NCI-H526 treated with DMSO at 0.1 percent for 48 hours (cell line): Measurements from ENCODE around the gene TRMO.
"Not testable (repeated sequence)": the region's sequence is repeated elsewhere in the genome, so short reads cannot be mapped to it uniquely, and the experiment has no call there.

ENCODE experiments used
- DNase-seq: peaks from one replicate; lab custom pipeline; 2025; lab: John Stamatoyannopoulos, UW

TRMO gene, protein sequence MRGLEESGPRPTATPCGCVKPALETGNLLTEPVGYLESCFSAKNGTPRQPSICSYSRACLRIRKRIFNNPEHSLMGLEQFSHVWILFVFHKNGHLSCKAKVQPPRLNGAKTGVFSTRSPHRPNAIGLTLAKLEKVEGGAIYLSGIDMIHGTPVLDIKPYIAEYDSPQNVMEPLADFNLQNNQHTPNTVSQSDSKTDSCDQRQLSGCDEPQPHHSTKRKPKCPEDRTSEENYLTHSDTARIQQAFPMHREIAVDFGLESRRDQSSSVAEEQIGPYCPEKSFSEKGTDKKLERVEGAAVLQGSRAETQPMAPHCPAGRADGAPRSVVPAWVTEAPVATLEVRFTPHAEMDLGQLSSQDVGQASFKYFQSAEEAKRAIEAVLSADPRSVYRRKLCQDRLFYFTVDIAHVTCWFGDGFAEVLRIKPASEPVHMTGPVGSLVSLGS

DNA sequence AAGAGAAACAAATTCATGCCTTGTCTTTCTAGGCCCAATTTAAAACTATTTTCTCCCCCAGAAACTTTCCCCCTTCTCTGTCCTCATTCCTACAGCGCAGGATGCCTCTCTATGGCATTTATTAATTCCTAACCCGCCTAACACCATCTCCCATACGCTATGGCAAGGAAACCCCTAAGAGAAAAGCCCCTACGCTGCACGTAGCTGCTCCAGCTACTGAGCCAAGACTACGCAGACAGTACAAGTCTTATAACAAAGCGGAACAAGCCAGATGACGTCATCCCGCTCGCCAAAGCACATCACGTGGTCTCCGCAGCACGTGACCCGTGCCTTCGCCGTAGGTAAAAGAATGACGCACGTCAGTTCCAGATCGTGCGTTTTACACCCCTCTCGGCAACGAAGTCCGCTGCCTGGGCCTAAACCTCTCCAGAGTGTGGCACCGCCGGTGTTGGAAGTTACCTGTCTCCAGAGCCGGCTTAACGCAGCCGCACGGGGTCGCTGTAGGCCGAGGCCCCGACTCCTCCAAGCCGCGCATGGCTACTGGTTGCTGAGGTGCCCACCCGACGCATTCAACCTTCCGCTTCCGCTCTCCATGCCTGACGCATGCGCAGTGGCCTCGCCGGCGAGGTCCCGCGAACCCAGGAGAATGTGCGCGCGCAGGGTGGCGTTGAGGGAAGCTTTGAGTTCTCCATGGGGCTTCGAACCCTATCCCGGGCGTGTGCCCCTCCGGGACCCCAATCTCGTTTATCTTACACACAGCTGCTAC is at the start of gene TRMO:
Gene TRMO (minus strand): TSS at position 542 of the 766 bp plus-strand sequence. CDS start 7 bp downstream, at position 535.
- peak; percentile 92 for DNase-seq

DNA sequence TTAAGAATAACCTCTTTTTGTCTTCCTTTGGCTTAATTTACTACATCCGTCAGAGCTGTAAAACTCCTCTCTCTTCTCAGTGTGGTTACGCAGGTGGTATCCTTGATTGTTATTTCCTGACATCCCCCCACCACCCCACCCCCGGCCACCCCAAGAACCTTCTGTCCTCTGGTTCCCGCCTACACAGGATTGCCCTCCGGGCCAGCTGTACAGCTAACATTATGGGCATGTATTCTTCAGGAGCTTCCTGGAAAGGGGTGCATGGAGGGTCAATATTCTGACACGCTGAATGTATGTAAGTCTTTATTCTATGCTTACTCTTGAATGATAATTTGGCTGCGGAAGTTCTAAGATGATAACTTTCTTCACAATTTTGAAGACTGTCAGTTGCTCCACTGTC is 47.9 kb upstream of the TRMO start:
- no peak for DNase-seq

DNA sequence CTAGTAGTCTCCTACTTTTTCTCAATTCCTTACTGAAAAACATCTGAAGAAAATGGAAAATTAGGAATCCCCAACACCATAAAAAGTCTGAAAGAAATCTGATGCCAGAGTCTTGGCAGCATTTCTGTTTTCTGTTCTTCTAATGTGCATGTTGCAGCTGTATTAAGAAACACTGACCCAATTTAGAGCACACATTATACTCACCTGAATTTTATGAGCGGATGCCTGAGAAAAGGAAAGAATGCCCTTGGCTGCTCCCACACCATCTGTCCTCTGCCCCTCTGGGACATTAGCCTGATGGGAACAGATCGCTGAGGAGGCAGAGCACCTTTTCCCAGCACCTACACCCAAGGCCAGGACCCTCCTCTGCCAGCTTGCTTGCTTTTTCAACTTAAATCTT is 46.7 kb upstream of the TRMO start:
- DNase-seq, result no peak

DNA sequence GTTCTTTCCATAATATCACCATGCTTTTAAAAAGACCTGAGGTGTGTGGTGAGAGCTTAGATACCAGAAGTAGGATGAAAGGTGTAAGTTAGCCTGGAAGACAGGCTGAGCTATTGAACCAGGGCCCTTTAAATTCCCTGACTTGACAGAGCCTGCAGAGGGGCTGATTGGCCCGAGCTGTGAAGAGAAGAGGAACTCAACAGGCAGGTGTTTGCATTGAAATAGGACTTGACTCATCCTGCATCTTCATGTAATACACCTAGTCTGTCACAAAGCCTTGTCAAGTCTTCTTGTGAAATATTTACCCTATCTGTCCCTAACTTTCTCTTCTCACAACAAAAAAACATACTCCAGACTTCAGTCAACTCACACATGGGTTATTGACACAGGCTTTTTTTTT is 44.2 kb upstream of the TRMO start:
- DNase-seq, result no peak

DNA sequence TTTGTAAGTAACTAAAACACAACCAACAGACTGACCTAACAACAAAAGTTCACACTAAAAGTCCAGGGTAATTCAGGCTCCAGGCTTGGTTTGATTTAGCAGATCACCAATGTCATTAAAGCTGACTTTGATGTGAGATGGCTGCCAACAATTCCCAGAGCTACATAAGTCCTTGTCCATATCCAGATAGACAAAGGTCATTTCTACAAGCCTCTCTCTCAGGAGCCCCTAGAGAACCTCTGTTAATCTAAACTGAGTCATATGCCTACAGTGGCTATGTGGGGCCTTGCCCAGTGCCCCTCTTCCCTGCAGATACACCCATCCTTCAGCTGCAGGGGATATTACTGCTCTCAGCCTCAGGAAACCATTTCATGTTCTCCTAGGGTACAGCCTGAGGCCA is 42.6 kb upstream of the TRMO start:
- no peak for DNase-seq

DNA sequence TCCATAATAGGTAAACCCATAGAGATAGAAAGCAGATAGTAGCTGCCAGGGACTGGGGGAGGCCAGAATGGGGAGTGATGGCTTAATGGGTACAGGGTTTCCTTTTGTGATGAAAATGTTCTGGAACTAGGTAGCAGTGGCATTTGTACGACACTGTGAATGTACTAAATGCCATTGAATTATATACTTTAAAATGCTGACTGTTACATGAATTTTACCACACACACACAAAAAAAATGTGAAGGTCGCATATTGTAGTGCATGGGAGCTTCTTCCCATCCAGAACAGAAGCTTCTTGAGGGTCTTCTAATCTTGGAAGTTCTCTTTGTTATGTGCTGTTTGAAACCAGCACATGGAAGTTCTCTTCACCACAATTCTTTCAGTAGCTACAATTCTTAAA is 40.9 kb upstream of the TRMO start:
- DNase-seq, result no peak

DNA sequence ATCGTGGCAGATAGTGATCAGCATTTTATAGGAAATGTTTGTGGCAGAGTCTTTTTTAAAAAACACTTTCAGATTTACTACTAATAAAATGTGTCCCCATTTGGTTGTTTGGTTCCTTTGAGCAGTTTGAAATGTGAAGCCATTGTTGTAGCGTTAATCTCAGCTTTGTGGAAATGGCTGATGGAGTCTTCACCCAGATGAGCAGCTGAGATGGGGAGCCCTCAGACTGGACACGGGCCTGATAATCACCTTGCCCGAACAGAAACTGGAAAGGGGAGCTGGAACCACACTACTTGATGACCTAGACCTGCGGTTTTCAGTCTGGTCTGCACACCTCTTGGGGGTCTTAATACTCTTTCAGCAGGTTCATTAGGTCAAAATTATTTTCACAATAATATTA is 40.3 kb upstream of the TRMO start:
- DNase-seq, result no peak

DNA sequence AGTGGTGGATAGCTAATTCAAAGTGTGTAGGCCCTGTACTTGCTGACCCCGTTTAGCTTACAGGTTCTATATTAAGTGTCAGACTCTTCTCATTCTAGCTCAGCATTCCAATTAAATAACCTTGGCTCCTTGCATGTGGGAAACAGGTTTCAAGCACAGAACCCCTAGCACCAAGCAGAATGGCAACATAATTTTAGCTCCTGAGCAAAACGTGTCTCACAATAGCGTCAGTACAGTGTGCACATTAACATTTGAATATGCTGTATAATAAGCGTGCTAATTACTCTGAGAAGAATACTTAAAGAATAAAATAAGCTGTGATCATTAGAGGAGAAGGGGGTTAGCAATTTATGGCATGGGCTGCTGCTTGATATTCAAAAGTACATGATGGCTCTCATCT is 39.8 kb upstream of the TRMO start:
- no peak for DNase-seq

DNA sequence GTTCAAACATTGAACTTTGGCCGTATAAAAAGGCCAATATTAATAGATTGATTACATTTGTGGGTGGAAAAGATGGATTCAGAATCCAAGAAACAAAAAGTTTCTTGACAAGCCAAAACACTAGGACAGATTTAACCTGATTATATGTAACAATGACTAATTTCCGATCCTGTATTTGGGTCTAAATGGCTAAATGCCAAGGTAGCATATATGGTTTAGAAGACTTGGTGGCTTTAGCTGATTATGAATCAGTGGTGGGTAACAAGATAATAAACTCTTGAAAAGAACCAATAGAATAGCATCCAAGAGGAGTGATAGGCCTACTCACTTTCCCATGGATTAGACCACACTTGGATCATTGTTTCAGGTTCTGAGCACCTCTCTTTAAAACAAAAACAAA is 39.1 kb upstream of the TRMO start:
- DNase-seq, result no peak

DNA sequence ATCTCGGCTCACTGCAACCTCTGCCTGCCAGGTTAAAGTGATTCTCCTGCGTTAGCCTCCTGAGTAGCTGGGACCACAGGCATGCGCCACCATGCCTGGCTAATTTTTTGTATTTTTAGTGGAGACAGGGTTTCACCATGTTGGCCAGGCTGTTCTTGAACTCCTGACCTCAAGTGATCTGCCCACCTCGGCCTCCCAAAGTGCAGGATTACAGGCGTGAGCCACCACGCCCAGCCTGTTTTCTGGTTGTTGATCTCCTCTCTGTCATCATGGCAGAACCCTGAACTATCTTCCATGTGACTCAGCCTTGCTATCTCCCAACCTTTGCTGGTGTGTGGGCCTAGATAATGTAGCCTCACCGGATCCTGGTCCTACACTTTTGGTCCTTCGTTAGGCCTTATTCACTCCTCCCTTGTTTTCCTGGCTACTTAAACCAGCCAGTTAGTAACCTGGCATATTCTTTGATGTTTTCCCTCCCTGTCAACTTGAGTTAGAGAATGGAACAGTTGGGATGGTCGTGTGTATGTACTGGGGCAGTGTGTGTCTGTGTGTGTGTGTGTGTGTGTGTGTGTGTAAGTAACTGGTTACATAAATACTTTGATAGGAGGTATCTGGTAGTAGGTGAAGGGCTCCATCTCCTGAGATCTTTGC is 38.5 kb upstream of the TRMO start:
- DNase-seq, result not testable (repeated sequence)

DNA sequence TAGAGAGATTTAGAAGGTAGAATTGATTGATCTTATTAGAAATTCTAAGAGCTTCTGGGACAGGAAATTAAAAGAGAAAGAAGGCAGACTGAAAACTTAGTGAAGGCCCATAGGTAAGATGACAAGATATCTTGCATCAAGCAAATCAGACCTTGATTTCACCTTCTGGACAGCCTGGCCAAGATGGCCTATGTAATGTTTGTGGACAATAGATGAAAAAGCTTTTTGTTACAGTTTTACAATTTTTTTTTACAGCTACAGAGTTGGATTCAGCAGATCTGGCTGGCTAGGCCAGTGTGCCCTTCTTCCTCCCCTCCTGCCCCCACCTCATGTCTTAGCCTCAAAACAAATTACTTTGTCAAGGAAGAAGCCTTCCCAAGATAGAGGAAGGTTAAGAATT is 37.3 kb upstream of the TRMO start:
- no peak for DNase-seq

DNA sequence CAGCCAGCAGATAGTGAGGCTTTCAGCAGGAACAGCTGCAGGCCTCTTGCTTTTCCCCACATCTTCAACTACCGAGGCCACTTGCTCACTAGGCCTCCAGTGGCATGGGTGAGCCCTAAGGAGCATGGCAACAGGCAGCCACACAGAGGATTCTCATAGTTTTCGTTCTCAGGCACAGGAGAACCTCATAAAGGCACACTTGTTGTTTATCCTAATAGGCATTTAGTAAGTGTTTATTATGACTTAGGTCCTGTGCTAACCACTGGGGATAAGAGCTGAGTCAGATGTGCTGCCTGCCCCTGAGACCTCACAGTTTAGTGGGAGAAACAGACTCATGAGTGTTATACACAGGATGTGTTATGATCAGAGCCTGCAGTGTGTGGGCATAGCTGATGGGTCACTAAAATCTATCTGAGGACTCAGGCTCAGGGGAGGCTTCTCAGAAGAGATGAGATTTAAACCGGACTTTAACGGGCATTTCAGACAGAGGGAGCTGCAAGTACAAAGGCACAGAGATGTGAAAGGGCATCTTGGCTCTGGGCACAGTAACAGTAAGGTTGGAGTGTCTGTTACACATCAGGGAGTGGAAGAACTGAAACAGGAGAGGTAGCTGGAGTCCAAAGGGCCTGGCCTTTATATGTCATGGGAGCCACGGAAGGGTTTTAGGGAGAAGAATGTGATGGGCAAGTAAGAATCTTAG is 36.7 kb upstream of the TRMO start:
- DNase-seq, result no peak

DNA sequence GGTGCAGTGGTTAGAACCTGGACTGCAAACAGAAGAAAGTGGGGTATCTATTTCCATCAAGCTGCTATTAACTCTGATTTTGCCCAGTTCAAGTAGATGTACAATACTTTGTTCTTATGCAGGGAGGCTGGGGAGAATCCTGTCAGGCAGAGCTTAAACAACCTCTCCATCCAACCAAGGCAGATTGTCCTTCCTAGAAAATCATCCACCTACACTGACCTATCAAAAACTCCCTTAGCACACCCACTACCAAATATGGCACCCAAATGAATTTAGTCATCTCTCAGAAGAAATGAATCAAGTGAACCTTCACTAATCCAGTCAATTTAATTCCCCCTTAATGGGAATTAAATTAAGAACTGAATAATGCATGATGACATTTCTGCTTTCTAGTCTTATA is 34.0 kb upstream of the TRMO start:
- DNase-seq, result no peak

DNA sequence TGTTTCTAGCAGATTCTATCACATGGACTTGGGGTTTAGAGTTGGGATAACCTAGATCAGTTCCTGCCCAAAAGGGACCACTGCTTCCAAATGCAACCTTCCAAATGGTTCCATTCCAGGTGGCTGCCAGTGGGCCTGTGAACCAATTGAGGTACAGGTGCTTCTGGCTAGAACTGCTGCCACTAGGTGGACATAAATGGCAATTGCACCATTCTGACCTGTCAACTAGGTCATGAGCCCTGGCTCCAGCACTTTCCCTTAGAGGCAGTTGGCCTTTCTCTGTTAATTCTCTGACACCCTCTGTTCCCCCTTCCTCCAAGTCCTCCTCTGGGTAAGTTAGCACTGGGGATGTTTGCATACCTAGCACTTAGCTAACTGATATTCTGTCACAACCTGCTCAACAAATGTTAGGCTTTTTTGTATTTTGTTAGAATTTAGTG is 32.3 kb upstream of the TRMO start:
- peak; percentile 42 for DNase-seq

DNA sequence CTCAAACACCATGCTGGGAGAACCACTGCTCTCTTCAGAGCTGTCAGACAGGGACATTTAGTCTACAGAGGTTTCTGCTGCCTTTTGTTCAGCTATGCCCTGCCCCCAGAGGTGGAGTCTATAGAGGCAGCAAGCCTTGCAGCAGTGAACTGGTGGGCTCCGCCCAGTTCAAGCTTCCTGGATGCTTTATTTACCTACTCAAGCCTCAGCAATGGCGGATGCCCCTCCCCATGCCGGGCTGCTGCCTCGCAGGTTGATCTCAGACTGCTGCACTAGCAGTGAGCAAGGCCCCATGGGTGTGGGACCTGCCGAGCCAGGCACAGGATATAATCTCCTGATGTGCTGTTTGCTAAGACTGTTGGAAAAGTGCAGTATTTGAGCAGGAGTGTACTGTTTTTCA is 28.6 kb upstream of the TRMO start:
- DNase-seq, result not testable (repeated sequence)

DNA sequence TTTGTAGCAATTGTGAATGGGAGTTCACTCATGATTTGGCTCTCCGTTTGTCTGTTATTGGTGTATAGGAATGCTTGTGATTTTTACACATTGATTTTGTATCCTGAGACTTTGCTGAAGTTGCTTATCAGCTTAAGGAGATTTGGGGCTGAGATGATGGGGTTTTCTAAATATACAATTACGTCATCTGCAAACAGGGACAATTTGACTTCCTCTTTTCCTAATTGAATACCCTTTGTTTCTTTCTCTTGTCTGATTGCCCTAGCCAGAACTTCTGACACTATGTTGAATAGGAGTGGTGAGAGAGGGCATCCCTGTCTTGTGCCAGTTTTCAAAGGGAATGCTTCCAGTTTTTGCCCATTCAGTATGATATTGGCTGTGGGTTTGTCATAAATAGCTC is 24.8 kb upstream of the TRMO start:
- not testable (repeated sequence) for DNase-seq

DNA sequence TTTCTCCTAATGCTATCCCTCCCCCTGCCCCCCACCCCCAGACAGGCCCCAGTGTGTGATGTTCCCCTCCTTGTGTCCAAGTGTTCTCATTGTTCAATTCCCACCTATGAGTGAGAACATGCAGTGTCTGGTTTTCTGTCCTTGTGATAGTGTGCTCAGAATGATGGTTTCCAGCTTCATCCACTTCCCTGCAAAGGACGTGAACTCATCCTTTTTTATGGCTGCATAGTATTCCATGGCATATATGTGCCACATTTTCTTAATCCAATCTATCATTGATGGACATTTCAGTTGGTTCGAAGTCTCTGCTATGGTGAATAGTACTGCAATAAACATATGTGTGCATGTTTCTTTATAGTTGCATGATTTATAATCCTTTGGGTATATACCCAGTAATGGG is 23.2 kb upstream of the TRMO start:
- DNase-seq, result not testable (repeated sequence)

DNA sequence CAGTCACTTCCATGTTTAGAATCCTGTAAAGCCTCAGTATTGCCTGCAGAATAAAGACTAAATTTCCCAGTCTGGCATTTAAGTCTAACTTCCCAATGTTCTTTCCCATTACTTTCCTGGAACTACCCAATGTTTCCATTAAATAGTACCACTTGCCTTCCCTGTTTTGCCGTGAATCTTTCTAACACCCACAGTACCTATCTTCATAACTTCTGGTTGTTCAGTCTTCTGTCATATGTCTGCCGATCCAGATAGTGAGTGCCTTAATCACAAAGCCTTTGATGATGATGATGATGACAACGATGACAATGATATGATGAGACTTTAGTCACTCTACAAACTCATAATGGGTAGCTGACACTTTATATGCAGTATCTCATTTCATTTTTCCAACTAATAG is 22.3 kb upstream of the TRMO start:
- no peak for DNase-seq

DNA sequence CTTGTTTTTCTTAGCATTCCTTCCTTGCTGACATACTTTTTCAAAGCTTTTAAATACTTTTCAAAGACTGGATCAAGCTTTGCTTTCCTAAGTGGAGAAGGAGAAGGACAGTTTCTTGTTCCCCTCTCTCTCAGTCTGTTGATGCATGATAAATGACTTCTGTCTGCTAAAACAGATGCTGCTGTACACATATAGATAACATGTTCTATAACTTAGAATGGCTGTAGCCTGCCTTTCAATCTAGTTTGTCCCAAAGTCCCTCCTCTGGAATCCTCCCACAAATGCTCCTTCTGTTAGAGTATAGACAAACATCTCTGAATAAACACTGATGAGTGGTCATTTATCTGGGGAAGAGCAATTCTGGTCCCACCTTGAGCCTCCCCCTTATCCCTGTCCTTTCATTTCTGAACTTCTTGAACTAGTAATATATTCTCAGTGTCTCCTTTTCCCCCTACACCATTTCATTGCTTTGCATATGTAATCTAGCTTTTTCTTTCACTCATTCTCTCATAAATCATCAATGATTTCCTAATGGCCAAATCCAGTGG is 21.1 kb upstream of the TRMO start:
- no peak for DNase-seq

DNA sequence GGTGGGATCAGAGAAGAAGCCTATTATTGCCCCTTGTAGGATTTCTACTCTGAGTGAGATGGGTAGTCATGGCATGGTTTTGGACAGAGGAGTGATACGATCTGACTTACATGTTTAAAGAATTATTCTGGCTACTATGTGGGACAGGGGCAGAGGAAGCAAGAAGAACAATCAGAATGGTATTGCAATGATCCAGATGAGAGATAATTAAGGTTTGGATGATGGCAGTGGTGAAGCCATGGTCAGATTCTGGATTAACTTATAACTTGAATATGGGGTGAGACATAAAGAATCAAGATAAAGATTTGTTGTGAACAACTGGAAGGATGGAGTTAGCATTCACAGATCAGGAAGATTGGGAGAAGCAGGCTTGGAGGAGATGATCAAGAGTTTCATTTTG is 19.0 kb upstream of the TRMO start:
- no peak for DNase-seq

DNA sequence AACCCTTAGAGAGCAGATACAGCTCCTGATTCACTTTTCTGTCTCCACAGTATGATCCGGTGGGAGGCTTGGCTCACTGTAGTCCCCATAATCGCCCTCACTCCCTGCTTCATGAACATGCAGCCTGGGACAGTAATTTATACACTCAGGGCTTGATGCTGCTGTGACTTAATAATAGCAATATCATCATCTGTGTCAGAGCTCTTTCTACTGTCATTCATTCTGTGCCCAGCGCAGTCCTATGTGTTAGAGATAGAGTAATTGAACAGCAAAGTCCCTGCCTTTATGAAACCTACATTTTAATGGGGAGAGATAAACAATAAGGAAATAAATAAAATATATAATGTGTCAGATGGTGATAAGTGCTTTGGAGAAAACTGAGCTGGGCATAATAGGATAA is 18.4 kb upstream of the TRMO start:
- DNase-seq, result no peak

DNA sequence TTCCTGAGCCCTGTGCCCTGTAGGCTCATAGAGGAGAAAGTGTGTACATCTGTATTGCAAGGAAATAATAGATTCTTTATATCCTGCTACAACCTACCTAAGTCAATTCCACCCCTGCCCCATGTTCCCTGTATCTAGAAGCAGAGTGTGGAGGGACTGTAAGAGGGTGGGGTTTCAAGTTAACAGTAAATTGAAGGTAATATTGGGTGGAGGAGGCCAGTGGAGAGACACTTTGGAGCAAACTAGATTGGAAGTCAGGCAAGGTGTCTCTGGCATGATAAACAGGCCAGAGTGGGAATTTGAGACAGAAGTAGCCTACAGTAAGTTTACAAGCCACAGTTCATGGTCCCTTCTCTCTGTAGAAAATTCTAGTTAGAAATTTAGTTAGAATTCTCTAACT is 17.9 kb upstream of the TRMO start:
- DNase-seq, result no peak
